HG03039 (cell line): Measurements from ENCODE around the gene MBD2.
"Not testable (repeated sequence)": the region's sequence is repeated elsewhere in the genome, so short reads cannot be mapped to it uniquely, and the experiment has no call there.

ENCODE experiments used
- ATAC-seq: cut with Tn5 transposase; IDR thresholded peaks from one replicate; pipeline ENCODE4 v1.9.1; 2021; ENCODE audit warnings: mild to moderate bottlenecking, moderate library complexity; ENCODE audit not compliant: unreplicated experiment

The MBD2 gene

GRCh38 chr18:54155412-54155811 lies 69.1 kb downstream of the MBD2 start:
- ATAC-seq = no peak

DNA sequence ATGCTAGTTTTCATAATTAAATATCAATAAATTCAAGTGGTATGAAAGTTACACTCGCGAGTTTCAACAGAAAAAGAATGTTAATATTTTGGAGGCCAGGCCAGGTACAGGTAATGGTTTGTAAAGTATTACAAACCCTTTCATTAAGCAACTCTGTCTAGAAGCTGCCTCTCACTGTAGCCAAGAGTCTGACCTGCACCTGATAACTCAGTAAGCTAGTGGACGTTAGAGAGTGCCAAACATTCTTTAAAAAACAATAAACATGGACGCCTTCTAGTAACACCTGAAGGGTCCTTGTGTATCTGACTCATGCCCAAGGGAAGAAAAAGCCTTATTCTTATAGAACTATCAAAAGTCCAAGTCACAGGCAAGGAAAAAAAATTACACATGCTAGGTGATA lies 70.2 kb downstream of the MBD2 start:
- no peak for ATAC-seq

- ATAC-seq = no peak
Observed at GRCh38 chr18:54151376-54151775, 73.1 kb downstream of the MBD2 start.

DNA sequence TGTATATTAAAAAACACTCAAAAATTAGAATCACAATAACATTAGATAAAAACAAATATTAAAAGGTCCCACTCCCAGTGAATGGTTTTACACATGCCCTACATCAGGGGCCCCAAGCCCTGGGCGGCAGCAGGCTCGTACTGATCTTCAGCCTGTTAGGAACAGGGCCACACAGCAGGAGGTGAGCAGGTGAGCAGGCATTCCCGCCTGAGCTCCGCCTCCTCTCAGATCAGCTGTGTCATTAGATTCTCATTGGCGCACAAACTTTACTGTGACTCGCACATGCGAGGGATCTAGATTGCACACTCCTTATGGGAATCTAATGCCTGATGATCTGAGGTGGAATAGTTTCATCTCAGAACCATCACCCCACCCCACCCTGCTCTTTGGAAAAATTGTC lies 74.2 kb downstream of the MBD2 start:
- ATAC-seq = no peak

DNA sequence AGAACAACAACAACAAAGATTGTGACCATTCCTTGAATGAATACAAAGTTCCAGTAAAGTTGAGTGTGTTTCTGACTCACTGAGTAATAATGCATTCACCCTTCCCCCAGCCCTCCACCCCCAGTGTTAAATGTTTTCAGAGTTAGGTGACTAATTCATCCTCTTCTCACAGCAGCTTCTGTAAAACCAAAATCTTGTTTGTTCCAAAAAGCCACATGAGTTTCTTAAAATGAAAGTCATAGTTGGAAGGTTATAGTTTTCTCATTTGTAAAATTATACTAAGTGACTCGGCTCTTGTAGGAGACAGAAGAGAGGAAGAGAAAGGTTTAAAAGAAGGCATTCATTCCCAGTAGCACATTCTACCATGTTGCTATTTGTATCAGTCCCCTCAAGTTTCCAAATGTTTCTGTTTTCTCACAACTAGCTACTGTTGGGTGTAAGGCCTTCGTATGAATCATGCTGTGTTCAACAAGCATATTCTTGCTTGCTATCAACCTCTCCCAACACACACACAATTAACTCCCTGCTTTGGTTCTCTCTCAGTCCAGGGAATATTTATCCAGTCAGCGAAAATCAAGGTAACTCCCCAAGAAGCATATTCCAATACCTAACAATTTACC lies 75.3 kb downstream of the MBD2 start:
- ATAC-seq = peak; percentile 53

DNA sequence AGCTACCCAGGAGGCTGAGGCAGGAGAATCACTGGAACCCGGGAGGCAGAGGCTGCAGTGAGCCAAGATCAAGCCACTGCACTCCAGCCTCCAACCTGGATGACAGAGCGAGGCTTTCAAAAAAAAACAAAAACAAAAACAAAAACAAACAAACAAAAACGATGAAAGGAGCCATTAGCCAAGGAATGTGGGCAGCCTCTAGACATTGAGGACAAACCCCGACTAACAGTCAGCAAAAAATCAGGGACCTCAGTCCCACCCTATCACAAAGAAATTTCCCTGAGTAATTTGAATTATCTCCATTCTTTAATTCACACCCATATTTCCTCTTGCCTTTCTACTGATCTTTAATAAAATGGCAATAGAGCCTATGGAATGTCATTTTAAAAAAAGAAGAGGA lies 75.8 kb downstream of the MBD2 start:
- no peak for ATAC-seq

DNA sequence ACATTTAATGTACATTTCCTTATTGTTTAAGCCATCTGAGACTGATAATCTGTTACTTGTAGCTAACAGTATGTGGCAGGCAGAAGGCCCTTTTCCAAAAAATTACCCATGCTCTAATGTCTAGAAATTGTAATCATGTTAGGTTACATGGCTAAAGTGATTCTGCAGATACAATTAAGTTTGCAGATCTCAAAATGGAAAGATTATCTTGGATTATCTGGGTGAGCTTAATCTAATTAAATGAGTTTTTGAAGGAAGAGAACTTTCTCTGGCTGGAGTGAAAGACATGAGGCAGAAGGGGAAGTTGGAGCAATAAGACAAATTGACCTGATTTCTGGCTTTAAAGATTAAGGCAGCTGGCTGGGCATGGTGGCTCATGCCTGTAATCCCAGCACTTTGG lies 76.3 kb downstream of the MBD2 start:
- ATAC-seq = no peak

- peak; percentile 82 for ATAC-seq
Observed at GRCh38 chr18:54147439-54147838, 77.0 kb downstream of the MBD2 start.

GRCh38 chr18:54141041-54141608 lies 83.3 kb downstream of the MBD2 start:
- ATAC-seq = no peak

GRCh38 chr18:54140641-54141040 lies 83.8 kb downstream of the MBD2 start:
- ATAC-seq = no peak

- ATAC-seq = no peak
Observed at GRCh38 chr18:54135216-54135615, 89.3 kb downstream of the MBD2 start.

DNA sequence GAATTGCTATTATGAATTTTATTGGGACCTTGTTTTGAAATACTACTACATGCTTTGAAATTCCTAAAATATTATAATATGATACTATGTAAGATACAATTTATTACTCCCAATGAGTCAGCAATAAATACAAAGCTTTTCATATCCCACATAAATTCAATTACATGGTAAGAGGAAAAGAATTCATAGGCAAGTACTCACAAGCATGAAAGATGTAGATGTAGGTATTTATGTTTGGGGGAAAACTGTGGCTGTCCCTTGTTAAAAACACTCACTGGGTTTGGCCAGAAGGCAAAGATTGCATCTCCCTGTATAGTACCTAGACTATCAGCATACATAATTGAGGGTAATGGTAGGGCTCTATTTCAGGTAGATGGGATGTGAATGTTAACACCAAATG lies 90.4 kb downstream of the MBD2 start:
- no peak for ATAC-seq

DNA sequence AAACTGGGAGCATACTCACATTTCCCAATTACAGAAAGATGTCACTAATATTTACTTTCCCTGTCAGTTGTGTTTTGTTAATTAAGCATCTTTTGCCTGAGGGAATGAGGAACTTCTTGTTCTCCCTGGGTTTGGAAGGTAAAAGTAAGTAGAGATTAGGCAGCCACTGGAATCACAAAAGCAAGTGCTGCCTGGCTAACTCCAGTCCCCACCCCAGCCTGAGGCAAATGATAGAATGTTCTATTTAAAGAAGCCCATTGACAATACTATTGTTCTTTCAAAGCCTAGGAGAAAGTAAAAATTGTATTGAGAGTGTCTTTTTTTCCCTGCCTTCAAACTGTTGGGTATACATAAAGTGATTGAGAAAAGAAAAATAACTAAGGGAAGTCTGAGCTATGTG lies 93.8 kb downstream of the MBD2 start:
- ATAC-seq = no peak

DNA sequence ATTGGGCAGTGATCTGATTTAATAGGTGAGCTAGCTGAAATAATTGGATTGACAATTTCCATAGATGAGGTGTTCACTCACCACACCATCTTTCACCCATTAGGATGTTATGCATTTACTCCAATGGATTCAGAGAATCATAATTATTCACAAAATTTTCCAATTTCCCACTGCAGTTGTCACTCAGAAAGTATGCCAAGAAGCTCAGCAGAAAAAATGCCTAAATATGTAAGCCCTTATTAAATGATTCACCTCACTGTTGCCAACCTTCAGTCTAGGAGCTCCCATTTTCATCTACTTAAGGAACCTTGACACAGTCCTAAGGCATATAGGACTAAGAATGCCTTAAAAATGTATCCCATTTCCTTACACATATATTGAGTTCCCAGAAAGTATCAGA lies 94.3 kb downstream of the MBD2 start:
- ATAC-seq = no peak

DNA sequence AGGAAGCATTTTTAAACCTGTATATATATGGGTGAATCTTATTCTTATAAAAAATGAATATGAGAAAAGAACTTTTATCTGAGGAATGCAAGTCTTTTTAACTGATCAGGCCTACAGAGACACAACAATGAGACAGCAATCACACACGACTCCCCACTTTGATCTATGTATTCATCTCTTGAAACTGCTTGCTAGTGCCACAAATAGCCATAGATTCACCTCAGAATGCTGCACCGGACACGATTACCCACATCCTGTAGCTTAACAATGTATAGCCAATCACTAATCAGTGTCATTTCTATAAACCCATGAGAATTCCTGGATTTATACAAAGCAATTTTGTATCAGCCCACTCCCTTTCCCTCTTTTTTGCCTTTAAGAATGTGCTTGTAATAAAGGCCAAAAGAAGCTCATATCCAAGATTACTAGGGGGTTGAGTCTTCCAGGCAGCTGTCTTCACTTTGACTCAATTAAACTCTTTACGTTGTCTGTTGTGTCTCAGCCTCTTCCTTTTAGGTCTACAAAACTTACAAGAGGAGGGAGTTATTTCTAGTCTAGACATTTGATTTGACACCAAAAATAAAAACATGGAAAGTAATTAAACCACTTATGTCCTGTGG lies 94.9 kb downstream of the MBD2 start:
- ATAC-seq = no peak

GRCh38 chr18:54127759-54128378 lies 96.6 kb downstream of the MBD2 start:
- peak; percentile 77 for ATAC-seq

- ATAC-seq = no peak
Observed at GRCh38 chr18:54125429-54125828, 99.0 kb downstream of the MBD2 start.

DNA sequence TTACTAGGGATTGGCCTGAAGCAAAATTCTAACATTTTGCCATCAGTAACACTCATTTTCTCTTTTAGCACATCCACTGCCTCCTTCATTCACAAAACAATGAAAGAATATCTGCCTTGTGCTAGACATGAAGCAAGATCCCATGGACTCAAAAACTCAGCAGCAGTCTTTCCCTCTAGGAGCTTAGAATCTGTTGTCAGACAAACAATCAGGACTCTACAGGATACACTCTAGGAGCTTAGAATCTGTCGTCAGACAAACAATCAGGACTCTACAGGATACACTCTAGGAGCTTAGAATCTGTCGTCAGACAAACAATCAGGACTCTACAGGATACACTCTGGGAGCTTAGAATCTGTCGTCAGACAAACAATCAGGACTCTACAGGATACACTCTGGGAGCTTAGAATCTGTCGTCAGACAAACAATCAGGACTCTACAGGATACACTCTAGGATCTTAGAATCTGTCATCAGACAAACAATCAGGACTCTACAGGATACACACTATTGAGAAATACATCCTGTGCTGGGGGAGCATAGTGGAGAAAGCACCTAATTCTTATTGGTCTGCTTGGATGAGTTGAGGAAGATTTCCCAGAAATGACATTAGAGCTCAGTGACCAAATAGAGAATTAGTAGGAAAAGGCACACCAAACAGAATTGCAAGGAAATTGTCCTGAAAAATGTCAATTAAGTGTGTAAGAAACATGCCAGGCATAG lies 100.6 kb downstream of the MBD2 start:
- not testable (repeated sequence) for ATAC-seq

DNA sequence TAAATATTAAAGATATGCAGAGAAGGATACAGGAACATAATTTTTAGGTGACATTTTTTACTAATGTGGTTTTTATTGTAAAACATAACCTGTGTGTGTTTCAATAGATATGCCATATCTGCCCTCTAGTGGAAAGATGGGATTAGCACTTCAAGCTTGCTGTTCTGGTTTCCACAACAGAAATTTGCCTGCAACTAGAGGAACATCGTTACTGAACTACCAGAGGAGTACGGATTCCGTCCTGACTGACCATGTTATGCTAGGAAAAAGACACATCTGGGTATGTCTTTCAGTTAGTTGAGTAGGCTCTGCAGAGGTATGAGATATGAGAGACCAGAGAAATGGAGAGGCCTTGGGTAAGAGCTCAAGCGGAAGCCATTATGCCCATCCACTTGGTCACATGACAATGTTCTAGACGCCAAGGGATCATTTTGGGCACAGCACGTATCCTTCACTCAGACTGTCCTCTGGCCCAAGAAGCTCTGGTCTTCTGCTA lies 104.9 kb downstream of the MBD2 start:
- peak; percentile 82 for ATAC-seq

- no peak for ATAC-seq
Observed at GRCh38 chr18:54117853-54118773, 106.4 kb downstream of the MBD2 start.
